AG09319 (cell line): Measurements from ENCODE around the gene TMEM69.

Experiments used
- DNase-seq: peaks from one replicate; pipeline ENCODE4 v3.0.0-alpha.2; 2010; ENCODE audit warnings: low read depth; ENCODE audit errors: extremely low read depth
- TF ChIP-seq, protein P1 (sequence below): IDR thresholded peaks from 2 replicates; pipeline ENCODE4 v1.5.1; 2011; ENCODE audit warnings: low read depth, mild to moderate bottlenecking, inconsistent platforms, low read length, moderate library complexity

TMEM69 gene

DNA sequence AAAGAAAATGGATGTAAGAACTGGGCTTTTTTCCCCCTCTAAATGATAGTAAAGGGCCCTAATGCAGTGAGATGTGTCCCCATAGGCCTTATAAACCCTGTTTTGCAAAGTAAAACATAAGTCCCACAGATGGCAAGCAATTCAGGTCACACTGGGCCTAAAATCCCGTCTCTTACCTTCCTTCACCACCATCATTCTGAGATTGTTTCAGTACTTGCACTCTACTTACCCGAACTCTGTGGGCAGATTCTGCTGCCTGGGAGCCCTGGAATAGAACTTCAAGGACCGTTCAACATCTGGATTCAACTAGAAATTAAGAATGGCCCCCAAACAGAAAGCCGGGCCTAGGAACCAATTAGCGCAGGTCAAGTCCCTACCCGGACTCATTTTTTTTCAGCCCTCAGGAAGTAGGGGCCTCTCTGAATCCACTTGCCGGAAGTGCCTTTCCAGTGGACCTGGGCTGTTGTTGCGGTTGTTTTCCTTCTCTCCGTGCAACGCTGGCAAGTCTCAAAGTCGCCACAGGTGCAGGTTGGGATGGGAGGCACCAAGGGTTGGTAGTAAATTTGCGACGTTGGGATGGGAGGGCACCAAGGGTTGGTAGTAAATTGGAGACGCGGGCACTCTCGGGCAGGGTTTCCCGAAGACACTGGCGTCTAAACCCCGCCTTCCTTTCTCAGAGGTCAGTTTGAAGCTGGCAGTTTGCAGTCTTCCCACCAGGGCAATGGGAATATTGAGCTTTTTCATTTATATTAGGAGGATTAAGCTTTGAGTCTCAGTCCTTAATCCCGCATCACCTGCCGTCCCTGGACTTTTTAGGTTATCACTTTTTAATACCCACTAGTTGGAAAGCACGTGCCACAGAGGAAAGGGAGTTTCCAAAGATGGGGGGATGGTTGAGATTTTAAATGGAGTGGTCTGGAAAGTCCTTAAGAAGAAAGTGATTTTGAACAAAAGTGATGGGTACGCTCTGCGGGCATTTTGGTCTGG, at the start of gene TMEM69:
TSS of gene TMEM69 (plus strand) at position 428 of the 987 bp plus-strand sequence. CDS start 2,888 bp downstream, outside the sequence.
- TF ChIP-seq, protein P1, sequence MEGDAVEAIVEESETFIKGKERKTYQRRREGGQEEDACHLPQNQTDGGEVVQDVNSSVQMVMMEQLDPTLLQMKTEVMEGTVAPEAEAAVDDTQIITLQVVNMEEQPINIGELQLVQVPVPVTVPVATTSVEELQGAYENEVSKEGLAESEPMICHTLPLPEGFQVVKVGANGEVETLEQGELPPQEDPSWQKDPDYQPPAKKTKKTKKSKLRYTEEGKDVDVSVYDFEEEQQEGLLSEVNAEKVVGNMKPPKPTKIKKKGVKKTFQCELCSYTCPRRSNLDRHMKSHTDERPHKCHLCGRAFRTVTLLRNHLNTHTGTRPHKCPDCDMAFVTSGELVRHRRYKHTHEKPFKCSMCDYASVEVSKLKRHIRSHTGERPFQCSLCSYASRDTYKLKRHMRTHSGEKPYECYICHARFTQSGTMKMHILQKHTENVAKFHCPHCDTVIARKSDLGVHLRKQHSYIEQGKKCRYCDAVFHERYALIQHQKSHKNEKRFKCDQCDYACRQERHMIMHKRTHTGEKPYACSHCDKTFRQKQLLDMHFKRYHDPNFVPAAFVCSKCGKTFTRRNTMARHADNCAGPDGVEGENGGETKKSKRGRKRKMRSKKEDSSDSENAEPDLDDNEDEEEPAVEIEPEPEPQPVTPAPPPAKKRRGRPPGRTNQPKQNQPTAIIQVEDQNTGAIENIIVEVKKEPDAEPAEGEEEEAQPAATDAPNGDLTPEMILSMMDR, result no peak; the same call in 1 of the 2 replicates

DNA sequence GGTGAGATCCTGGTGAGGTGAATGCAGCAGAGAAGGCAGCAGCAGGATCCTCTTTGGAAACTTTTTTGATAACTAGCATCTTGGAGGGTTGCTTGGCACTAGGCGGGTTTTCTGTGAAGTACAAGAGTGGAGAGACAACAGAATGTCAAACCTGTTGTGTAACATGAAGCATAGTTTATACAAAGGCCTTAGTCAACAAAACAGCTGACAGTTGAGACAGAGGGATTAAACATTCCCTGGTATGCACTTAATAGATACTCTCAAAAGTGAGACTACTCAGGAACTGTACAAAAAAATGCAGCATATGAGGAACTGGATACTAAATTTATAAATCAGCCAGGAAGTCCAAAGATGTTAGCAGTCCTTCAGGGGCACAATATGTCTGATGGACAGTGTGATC, 47.7 kb upstream of the TMEM69 start:
- TF ChIP-seq, protein P1, result no peak
- DNase-seq, result no peak

More for the DNA sequence above, at the start of gene TMEM69:
- peak; percentile 79 for DNase-seq

GRCh38 chr1:45643321-45643720, 44.7 kb upstream of the TMEM69 start:
- no peak for DNase-seq
- TF ChIP-seq, protein P1, result no peak

DNA sequence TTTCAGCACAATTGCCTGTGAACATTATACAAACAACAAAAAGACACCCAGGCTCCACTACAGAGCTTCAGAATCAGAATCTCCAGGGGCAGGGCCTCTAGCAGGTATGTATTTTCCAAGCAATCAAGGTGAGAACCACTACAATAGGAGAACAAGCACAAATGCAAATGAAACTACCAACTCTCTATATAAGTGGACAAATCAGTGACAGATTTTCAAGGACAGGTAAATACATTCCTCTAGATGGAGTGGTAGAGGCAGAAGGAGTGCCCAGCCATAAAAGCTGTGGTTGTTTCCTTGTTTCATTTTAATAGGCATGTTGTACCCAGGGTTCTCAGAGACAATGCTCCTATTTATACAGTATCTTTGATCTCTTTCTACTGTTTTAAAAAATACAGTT, 44.0 kb upstream of the TMEM69 start:
- TF ChIP-seq, protein P1, result no peak
- DNase-seq, result no peak

GRCh38 chr1:45644661-45645060, 43.3 kb upstream of the TMEM69 start:
- TF ChIP-seq, protein P1, result no peak
- DNase-seq, result no peak

- no peak for DNase-seq
- TF ChIP-seq, protein P1, result no peak
Measured at GRCh38 chr1:45647248-45648021, 40.5 kb upstream of the TMEM69 start.
